Ramos (cell line): Measurements from ENCODE around the gene FAM78A.
"Not testable (repeated sequence)": the region's sequence is repeated elsewhere in the genome, so short reads cannot be mapped to it uniquely, and the experiment has no call there.

Experiments
- in situ Hi-C: fragments of 300-500 bp; cut with MboI; formaldehyde crosslinking; loops from one replicate; pipeline ENCODE4 v1.14.3; 2022; ENCODE audit warnings: low sequenced_read_pairs; ENCODE audit not compliant: unreplicated experiment

The FAM78A gene

GRCh38 chr9:131246618-131247017 is 29.7 kb downstream of the FAM78A start:
- in situ Hi-C loops, result no loop called here

- in situ Hi-C loops, result not testable (repeated sequence)
These were observed 32.0 kb downstream of the FAM78A start for GRCh38 chr9:131244331-131244730.

GRCh38 chr9:131240047-131240921 is 36.0 kb downstream of the FAM78A start:
- in situ Hi-C loops, result no loop called here

GRCh38 chr9:131239161-131239975 is 36.9 kb downstream of the FAM78A start:
- in situ Hi-C loops, result no loop called here

- in situ Hi-C loops, result no loop called here
These were observed 37.8 kb downstream of the FAM78A start for GRCh38 chr9:131238402-131239021.

GRCh38 chr9:131237931-131238401 is 38.3 kb downstream of the FAM78A start:
- in situ Hi-C loops, result no loop called here

- in situ Hi-C loops, result no loop called here
These were observed 39.0 kb downstream of the FAM78A start for GRCh38 chr9:131237291-131237690.

- in situ Hi-C loops, result no loop called here
These were observed 39.5 kb downstream of the FAM78A start for GRCh38 chr9:131236761-131237160.

- in situ Hi-C loops, result no loop called here
These were observed 40.1 kb downstream of the FAM78A start for GRCh38 chr9:131236161-131236560.

- in situ Hi-C loops, result no loop called here
These were observed 40.8 kb downstream of the FAM78A start for GRCh38 chr9:131235480-131235851.

- in situ Hi-C loops, result no loop called here
These were observed 41.4 kb downstream of the FAM78A start for GRCh38 chr9:131234799-131235479.

GRCh38 chr9:131233995-131234394 is 42.3 kb downstream of the FAM78A start:
- in situ Hi-C loops, result no loop called here

GRCh38 chr9:131233556-131233955 is 42.8 kb downstream of the FAM78A start:
- in situ Hi-C loops, result no loop called here

- in situ Hi-C loops, result no loop called here
These were observed 47.3 kb downstream of the FAM78A start for GRCh38 chr9:131228988-131229387.

GRCh38 chr9:131227959-131228460 is 48.3 kb downstream of the FAM78A start:
- in situ Hi-C loops, result no loop called here

- in situ Hi-C loops, result no loop called here
These were observed 49.0 kb downstream of the FAM78A start for GRCh38 chr9:131227112-131227958.

- in situ Hi-C loops, result no loop called here
These were observed 50.1 kb downstream of the FAM78A start for GRCh38 chr9:131226226-131226625.

GRCh38 chr9:131222460-131222859 is 53.9 kb downstream of the FAM78A start:
- in situ Hi-C loops, result no loop called here

- in situ Hi-C loops, result no loop called here
These were observed 55.8 kb downstream of the FAM78A start for GRCh38 chr9:131220485-131220884.
